ENCODE data around the gene SLC47A2.

Gene SLC47A2

DNA sequence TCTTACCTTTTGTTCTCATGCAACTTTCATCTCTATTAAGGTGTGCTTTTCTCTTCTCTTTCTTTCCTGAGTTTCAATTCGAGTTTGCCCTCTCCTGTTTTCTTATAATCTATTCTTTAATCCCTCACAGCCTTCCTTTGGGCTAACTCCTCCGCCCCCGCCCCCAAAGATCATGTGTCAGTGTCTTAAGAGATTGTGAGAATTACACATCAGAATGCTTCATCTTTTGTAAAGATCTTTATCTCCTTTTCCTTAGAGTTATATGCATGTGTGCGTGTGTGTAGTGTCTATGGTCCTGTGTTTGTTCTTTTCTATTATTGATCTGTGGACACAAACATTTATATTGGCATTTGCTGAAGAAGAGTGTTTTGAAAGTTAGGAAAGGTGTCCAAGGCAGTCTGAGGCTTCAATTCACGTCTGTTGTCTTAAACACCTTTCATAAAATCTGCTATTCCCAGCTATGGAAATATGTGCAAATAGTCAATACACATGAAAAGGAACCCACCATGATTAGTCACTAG, 74.0 kb downstream of the SLC47A2 start:
- DNase-seq, result no peak

DNA sequence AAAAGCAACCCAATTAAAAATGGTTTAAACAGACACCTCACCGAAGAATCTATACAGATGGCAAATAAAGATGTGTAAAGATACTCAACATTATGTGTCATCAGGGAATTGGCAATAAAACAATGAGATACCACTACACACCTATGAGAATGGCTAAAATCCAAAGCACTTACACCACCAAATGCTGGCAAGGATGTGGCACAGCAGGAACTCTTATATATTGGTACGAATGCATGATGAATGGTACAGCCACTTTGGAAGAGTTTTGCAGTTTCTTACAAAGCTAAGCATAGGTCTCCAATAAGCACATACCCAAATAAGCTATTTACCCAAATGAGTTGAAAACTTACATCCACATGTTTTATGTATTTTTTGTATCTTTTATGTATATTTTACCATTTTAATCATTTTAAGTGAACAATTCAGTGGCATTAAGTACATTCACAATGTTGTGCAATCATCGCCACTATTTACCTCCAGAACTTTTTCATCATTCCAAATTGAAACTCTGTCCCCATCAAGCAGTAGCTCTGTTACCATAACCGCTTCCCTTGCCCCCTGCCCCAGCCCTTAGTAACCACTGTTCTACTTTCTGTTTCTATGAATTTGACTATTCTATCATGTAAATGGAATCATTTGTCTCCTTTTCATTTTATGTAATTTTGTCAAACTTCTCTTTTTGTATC, 74.6 kb downstream of the SLC47A2 start:
- no peak for DNase-seq

DNA sequence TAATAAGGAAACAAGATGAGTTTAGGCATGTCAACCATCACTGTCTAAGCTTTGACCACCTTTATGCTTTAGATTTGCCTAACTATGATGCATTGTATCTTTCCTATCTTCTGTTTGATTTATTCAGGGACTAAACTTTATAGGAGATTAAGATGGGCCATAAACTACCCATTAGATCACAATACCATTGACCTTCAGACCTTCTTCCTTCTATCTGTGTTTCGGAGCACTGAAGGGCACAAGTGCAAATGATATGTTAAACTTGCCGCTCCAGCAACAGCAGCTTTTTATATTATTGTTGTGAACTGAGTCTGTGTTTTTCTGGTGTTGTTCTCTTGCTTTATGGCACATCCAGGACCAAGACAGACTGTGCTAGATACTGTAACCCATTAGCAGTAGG, 84.5 kb downstream of the SLC47A2 start:
- no peak for DNase-seq

DNA sequence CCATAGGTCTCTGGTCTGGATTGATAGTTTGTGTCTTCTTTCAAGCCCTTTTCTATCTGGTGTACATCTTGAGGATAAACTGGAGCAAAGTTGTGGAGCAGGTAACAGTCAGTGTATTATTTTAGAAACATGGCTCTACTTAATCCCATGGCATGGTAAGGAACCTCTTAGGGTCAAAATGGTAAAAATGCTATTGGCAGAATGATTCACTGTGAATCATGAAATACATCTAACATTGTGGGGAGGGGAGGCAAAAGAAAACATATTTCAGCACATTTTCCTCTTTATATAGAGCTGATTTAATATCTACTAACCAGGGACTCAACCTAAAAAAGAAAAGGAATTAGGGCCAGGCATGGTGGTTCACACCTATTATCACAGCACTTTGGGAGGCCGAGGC, 85.7 kb downstream of the SLC47A2 start:
- DNase-seq, result no peak

DNA sequence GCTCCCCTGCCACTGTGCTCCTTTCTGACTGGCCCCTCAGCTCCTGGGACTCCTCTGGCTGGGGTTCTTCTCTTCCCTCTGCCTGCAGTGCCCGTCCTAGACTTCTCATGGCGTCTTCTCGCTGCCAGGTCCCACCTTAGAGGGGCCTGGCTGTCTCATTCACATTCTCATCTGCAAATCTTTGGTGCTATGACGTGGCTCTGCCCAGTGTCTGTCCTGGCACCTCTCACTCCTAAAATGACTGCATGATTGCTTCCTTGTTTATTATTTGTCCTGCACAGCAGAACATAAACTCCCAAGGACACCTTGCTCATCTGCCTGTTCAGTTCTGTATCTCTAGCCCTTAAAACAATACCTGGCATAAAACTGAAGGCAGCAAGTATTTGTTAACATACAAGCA, 86.3 kb downstream of the SLC47A2 start:
- no peak for DNase-seq

DNA sequence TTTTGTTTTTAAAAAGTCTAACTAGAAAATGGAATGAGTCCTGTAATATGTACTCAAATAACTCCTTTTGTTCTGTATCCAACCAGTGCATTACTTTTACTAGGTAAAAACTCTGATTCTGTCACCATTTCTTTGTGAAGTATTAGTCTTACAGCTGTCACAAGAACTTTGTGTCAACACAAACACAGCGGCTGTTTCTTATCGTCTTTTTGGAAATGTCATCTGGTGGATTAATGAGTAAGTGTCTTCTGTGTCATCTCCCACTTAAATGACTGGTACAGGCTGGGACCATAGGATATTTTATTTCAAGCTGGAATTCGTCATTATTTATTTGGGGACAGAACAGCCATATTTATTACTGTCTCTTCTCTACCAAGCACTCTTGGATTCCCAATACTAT, 86.9 kb downstream of the SLC47A2 start:
- DNase-seq, result no peak

All from stimulated activated naive CD4-positive, alpha-beta T cell (primary cell).